GM21390 (cell line): ENCODE results near the gene NOCT.
"Not testable (repeated sequence)": the region's sequence is repeated elsewhere in the genome, so short reads cannot be mapped to it uniquely, and the experiment has no call there.

Experiments used
- ATAC-seq: cut with Tn5 transposase; IDR thresholded peaks from one replicate; pipeline ENCODE4 v1.9.1; 2021; ENCODE audit not compliant: unreplicated experiment

NOCT gene

GRCh38 chr4:139008278-139008677 lies 7.3 kb upstream of the NOCT start:
- ATAC-seq: not testable (repeated sequence)

DNA sequence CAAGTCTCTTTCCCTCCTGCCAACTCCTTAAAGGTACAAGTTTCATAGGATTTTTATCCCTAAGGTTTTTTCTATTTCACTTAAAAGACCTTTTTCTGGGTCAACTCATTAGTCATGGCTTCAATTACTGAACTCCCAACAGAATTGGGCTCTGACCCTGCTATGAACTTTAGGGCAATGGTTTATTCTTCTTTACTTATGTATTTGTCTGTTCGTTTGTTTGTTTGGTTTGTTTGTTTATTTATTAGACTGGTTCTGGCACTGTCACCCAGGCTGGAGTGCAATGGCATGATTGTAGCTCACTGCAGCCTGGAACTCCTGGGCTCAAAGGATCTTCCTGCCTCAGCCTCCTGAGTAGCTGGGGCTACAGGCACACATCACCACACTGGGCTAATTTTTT lies 5.9 kb upstream of the NOCT start:
- no peak for ATAC-seq

DNA sequence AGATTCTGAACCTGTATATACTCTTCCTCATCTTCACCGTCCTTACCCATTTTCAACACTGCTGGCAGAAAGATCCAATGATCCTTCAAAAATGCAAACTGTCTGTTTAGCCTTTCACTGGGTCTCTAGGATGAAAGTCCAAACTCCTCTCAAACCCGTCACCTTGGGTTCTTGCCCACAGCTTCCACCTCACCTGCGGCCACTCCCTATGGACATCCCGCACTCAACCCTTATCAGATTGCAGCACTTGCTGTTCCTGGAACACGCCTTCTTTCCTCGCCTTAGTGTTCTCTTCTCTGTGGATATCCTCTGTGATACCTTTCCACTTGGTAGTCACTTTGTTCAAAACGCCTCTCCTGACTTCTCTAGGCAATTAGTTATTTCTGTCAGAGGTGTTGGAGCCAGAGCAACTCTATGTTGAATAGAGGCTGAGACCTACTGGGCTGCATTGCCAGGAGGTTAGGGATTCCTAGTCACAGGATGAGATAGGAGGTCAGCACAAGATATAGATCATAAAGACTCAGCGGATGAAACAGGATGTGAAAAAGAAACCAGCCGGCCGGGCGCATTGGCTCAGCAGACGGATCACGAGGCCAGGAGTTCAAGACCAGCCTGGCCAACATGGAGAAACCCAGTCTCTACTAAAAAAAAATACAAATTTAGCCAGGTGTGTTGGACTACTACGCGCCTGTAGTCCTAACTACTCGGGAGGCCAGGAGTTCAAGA lies 4.2 kb upstream of the NOCT start:
- ATAC-seq: no peak

DNA sequence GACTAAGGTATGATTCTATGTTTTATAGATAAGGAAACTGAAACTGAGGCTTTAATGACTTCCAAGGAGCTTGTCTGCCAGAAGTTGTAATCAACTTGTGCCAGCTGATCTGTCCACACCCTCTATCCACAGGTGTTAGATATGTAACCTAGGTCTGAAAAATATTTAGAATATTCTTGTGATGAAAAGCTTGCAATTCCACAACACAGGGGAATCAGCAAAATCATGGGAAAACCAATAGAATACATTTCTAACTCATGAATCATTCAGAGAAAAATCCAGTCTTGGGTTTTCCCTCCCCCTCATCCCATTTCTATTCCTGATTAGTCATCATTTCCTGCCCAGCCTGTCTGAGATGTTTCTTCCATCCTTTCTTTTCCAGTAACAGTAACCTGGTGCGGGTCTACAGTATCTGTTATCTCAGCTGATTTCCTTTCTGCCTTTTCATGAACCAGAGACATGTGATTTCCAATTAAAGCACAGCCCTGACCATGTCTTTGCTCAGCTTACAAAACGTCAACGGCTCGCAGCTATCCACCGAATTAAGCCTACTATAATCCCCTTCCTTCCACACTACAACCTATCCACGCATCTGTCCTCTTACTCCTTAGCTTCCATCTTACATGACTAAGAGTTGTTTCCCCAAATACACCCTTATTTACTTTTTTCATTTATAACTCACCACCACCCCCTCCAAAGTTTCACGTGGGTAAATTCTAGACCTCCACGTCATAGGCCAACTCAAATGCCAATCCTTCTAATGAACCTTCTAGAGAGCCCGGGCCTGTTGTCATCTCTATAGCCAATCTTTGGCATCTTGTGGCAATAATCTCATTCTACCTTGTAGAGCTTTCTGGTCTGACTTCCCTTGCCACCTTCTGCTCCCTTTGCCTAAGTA lies 961 bp upstream of the NOCT start:
- ATAC-seq: peak; percentile 1

- ATAC-seq: peak; percentile 37
Measured at GRCh38 chr4:139015948-139016471, 429 bp downstream of the NOCT start.

DNA sequence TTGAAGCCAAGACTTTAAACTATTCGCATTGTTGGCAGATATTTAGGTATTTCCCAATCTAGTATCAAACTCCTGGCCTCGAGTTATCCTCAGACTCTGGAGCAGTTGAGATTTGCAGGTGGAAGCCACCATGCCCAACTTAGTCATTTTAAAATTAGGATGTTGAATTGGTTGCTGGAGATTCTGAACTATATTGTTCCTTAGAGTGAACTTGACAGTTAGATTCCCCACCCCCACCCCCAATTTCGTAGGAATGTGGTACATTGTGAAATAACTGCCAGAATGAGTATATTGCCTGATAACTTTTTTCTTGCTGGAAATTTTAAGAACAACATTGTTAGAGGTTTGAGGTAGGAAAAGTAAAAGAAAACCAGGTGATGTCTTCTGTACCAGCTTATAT lies 2.3 kb downstream of the NOCT start:
- no peak for ATAC-seq

- no peak for ATAC-seq
Measured at GRCh38 chr4:139018501-139018900, 2.9 kb downstream of the NOCT start.

DNA sequence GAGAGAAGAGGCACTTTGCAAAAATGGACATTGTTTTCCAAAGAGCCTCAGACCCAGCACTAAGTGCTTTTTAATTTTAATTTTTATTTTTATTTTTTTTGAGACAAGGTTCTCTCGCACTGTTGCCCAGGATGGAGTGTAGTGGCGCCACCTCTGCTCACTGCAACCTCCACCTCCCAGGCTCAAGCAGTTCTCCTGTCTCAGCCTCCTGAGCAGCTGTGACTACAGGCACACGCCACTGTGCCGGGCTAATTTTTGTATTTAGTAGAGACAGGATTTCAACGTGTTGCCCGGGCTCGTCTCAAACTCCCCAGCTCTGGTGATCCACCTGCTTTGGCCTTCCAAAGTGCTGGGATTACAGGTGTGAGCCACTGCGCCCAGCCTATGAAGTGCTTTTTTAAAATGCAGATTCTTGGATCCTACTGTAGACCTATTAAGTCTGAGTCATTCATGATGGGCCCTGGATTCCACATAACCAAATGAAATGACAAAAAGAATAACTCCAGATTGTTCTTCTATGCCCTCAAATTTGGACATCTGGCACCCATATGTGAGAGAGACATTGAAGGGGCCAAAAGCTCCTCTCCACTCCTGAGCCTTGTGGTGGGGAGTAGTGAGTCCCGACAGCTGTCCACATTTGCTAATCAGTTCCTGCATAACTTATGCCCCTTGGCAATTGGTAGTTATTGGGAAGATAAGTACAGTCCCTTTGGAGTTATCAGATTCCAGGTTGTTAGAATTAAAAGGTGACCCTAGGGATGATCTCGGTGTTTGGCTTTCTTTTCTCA lies 3.6 kb downstream of the NOCT start:
- no peak for ATAC-seq

DNA sequence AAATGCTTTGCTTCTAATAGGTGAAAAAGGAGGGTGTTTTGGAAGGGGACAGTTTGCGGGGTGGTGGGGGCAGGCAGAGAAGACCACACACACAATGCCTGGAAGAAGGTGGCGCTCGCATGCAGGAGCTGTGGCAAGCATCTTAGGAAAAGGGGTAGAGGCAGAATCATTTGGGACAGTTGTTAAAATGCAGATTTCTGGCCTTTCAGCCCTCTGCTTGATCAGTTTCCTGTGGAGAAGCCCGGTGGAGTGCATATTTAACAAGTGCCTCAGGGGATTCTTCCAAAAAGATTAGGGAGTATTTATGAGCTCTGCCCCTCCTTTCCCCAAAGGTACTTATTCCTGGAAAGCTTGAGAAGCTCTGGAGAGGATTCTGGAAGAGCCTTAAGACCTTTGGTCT lies 4.8 kb downstream of the NOCT start:
- ATAC-seq: no peak

GRCh38 chr4:139021071-139021470 lies 5.5 kb downstream of the NOCT start:
- not testable (repeated sequence) for ATAC-seq

- ATAC-seq: no peak
Measured at GRCh38 chr4:139022835-139023234, 7.3 kb downstream of the NOCT start.

DNA sequence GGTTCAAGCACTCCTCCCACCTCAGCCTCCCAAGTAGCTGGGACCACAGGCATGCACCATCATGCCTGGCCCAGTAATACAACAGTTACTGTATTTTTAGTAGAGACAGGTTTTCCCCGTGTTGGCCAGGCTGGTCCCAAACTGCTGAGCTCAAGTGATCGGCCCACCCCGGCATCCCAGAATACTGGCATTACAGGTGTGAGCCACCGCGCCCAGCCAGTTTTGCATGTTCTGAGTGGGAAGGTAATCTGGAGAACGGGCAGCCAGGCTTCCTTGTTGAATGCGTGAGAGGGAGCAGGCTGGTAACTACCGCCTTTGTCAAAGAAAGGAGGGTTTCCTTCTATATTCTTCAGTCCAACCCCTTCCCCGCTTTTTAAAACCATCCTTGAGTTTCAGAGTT lies 9.1 kb downstream of the NOCT start:
- ATAC-seq: no peak

DNA sequence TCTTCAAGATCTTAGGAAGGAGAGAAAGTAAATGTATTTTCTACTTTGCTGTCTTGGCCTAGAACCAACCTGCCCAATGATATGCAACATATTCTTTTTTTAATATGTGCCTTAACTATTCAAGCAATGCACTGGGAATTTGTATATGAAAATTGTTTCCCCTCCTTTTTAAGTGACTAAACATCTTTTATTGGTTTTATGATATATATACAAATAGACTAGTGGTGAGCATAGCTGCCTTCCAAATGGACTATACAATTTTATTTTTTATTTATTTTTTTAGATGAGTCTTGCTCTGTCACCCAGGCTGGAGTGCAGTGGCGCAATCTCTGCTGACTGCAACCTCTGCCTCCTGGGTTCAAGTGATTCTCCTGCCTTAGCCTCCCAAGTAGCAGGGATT lies 10.3 kb downstream of the NOCT start:
- no peak for ATAC-seq

DNA sequence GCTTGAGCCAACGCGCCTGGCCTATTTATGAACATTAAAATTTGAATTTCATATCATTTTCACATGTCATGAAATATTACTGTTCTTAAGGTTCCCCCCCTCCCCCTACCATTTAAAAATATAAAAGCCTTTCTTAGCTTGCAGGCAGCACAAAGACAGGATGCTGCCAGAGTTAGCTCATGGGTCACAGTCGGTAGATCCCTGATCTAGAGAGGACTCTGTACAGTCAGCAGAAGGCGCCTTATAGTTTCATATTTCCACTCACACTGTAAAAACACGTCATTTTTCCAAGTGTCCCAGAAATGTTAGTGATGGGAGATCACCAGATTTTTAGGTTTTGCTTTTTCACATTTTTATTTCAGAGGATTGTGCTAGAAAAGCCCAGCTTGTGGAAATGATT lies 12.2 kb downstream of the NOCT start:
- ATAC-seq: no peak

- ATAC-seq: no peak
Measured at GRCh38 chr4:139028191-139028661, 12.6 kb downstream of the NOCT start.

DNA sequence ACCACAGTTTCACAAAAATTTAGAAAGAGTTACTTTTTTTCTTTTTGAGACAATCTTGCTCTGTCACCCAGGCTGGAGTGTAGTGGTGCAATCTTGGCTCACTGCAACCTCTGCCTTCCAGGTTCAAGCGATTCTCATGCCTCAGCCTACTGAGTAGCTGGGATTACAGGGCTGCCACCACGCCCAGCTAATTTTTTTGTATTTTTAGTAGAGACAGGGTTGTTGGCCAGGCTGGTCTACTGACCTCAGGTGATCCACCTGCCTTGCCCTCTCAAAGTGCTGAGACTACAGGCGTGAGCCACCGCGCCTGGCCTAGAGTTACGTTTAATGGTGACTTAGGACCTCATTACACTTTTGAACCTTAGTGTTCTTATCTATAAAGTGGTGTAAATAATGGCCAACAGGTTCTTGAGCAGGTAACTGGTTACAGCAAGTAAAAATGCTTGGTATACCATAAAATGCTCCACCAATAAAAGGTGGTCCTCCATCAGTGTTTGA lies 14.3 kb downstream of the NOCT start:
- not testable (repeated sequence) for ATAC-seq

DNA sequence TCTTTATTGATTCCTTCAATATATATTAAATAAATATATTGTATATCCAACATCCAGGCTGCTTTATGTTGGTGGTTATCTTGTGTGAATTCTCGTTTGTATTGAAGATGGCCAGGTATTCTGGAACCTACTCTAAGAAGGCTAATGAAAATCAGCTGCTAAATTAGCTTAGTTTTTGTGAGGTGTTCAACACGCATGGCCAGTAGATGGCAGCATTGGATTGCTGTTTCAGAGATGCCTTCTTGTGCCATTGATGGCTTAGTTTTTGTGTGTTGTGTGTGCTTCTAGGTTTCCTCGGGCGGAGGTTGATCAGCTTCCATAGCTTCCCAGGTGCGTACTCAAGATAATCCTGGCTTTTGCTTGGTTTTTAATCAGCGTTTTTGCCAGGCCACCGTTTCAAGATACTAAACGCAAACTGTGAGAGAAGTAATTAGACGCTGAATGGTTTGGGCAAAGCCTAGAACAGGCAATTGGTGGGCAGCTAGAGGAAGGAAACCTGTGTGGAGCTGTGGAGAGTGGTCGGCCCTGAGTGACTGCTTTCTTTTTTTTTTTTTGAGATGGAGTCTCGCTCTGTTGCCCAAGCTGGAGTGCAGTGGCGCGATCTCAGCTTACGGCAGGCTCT lies 15.1 kb downstream of the NOCT start:
- peak; percentile 81 for ATAC-seq

- ATAC-seq: no peak
Measured at GRCh38 chr4:139035650-139036049, 20.1 kb downstream of the NOCT start.

- ATAC-seq: no peak
Measured at GRCh38 chr4:139036885-139037284, 21.3 kb downstream of the NOCT start.

- ATAC-seq: no peak
Measured at GRCh38 chr4:139038874-139039443, 23.4 kb downstream of the NOCT start.
